PC-3 (cell line): Measurements from ENCODE around the gene SENP1.

ENCODE experiments used
- CTCF ChIP-seq: fragments of 300-600 bp; sonication (generic); conservative IDR thresholded peaks from 2 replicates; pipeline ENCODE4 v1.5.1; 2017; ENCODE audit warnings: antibody characterized with exemption, low read depth, mild to moderate bottlenecking, low read length
- EZH2 ChIP-seq: fragments of 300-600 bp; sonication (generic); IDR thresholded peaks from one replicate; pipeline ENCODE4 v1.6.1; 2017; ENCODE audit warnings: antibody characterized with exemption, mild to moderate bottlenecking, low read length; ENCODE audit not compliant: unreplicated experiment
- EZH2phosphoT487 ChIP-seq: fragments of 300-600 bp; sonication (generic); IDR thresholded peaks from 2 replicates; pipeline ENCODE4 v1.6.1; 2018; ENCODE audit warnings: mild to moderate bottlenecking, antibody characterized with exemption, low read length, borderline replicate concordance

- TF ChIP-seq CTCF (no peak), EZH2 (no peak), EZH2phosphoT487 (no peak)
Observed at GRCh38 chr12:48131517-48131916, 25.6 kb upstream of the SENP1 start.
